Lower leg skin (tissue), 3 donors: ENCODE results near the gene CEP192.

Experiments used
- POLR2A ChIP-seq, 2 donors: fragments of 450-650 bp; IDR thresholded peaks; one replicate each; pipeline ENCODE4 v1.6.1; 2016 to 2017; ENCODE audit warnings: antibody characterized with exemption in 2 of 2, mild to moderate bottlenecking in 1 of 2, moderate library complexity in 1 of 2
- TF ChIP-seq, protein P1 (sequence below), 3 donors: fragments of 450-650 bp; IDR thresholded peaks; one replicate each; pipeline ENCODE4 v1.5.1; 2016; ENCODE audit warnings: antibody characterized with exemption in 3 of 3, mild to moderate bottlenecking in 3 of 3, moderate library complexity in 2 of 3

DNA sequence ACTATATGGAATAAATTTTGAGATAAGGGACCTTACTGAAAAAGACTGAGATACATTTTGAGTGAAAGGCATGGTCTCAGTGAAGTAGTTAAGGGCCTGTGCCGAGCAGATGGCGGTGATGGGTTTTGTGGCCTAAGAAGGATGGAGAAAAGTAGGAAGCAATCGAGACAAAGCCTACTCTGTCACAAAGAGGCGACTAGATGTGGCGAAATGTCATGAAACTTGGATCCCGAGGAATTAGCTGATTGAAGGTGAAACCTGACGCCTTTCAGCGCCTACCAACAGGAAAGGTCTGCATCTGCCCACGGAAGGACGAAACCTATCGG, 558 bp upstream of the CEP192 start:
- TF ChIP-seq, protein P1, sequence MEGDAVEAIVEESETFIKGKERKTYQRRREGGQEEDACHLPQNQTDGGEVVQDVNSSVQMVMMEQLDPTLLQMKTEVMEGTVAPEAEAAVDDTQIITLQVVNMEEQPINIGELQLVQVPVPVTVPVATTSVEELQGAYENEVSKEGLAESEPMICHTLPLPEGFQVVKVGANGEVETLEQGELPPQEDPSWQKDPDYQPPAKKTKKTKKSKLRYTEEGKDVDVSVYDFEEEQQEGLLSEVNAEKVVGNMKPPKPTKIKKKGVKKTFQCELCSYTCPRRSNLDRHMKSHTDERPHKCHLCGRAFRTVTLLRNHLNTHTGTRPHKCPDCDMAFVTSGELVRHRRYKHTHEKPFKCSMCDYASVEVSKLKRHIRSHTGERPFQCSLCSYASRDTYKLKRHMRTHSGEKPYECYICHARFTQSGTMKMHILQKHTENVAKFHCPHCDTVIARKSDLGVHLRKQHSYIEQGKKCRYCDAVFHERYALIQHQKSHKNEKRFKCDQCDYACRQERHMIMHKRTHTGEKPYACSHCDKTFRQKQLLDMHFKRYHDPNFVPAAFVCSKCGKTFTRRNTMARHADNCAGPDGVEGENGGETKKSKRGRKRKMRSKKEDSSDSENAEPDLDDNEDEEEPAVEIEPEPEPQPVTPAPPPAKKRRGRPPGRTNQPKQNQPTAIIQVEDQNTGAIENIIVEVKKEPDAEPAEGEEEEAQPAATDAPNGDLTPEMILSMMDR (IDR thresholded peaks at IDR 0.05), result no peak
- TF ChIP-seq POLR2A (IDR thresholded peaks at IDR 0.05), result no peak
